22Rv1 (cell line): ENCODE data around the gene PPP4R4.

Source experiments
- H3K27ac ChIP-seq: fragments of 450-650 bp; 2 replicates; pipeline ENCODE4 v1.5.1; 2017
- CTCF ChIP-seq: fragments of 450-650 bp; IDR thresholded peaks from 2 replicates; pipeline ENCODE4 v1.5.1; 2017; ENCODE audit warnings: mild to moderate bottlenecking
- ZFX ChIP-seq: fragments of 450-650 bp; IDR thresholded peaks from 2 replicates; pipeline ENCODE4 v1.6.1; 2017; ENCODE audit warnings: antibody characterized with exemption, borderline replicate concordance

PPP4R4 gene

DNA sequence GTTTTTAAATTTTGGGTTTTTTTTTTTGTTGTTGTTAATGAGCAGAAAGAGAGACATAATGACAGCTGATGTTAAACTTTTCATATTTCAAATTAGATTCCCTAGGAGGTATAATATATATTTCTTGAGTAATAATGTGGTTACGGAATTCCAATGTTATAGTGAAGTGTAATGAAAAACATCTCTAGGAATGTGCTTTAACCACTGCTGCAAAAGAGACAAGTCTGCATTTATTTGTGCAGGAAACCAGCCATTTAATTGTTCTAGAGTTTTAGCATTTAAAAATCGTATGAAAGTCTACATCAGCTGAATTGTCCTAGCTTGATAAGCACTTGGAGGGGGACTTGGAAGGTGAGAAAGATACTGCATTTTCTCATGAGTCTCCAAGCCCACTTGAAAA is 104.6 kb downstream of the PPP4R4 start:
- TF ChIP-seq CTCF (no peak), ZFX (no peak)
- no peak overlapping the region for H3K27ac ChIP-seq

GRCh38 chr14:94282991-94283723 is 109.0 kb downstream of the PPP4R4 start:
- H3K27ac ChIP-seq = no peak overlapping the region
- TF ChIP-seq CTCF = no peak

- TF ChIP-seq ZFX (no peak), CTCF (no peak)
- H3K27ac ChIP-seq = no peak overlapping the region
Measured at GRCh38 chr14:94284221-94284620, 110.1 kb downstream of the PPP4R4 start.

DNA sequence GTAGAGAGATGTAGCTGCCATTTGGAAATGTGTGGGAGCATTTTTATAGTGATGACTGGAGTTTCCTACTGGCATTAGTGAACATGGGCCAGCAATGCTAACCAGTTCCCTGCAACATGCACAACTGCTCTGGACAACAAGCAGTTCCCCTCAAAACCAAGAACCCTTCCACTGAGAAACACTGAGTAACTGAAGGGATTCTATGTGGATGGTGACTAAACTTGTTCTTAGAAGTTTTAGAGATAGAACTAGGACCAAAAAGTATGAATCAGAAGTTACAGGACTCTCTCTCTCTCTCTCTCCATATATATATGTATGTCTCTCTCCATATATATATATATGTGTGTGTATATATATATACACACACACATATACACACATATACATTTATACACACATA is 111.0 kb downstream of the PPP4R4 start:
- no peak for TF ChIP-seq CTCF
- no peak for TF ChIP-seq ZFX
- H3K27ac ChIP-seq = no peak overlapping the region

DNA sequence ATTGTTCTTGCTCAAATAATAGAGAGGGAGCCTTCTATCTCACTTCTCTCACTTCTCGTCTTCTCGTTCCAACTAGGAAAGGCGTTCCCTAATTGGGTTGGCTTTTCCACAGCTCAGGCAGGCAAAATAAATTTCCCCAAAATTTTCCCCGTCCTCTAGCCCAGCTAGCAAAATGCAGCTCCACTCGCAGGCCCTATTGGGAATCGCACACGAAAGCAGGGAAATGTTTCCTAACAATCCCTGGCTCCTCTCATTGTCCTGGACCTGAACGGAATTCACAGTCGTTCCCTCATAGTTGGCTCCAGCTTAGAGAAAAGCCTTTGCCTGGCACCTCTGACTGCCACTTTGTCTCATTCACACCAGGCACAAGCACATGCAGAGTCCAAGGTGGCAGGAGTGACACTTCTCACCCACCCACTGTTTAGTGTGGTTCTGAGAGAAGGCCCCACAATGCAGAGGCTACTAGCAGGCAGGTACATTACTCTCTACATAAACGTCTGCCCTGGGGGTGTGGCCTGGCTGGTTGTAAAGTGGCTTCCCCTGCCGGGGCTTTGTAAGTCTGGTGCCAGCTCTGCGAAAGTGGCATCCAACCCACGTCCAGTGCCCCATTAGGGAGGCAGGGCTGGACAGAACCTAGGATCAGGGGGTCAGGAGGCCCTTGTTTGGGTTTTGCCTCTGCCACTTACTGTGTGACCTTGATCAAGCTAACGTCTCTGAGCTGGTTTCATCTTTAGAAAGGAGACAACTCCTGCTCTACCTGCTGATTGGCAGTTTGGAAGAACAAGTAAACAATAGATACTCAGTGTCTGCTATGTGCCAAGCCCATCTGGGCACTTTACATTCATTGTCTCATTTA is 114.7 kb downstream of the PPP4R4 start:
- TF ChIP-seq CTCF = no peak
- TF ChIP-seq ZFX = no peak
- no peak overlapping the region for H3K27ac ChIP-seq

- TF ChIP-seq CTCF = no peak
- TF ChIP-seq ZFX = no peak
- no peak overlapping the region for H3K27ac ChIP-seq
Measured at GRCh38 chr14:94290197-94290596, 116.1 kb downstream of the PPP4R4 start.
